ENCODE results near the gene DHX29. TPM values are rescaled to one million over a fixed set of nuclear protein-coding genes. Genes with fewer than 3 reads are reported as not detected.

The DHX29 gene
- total and polyA plus RNA-seq, 2 donors (not counting 1 experiment from before 2014, with no cell fraction given), result 8.1 to 38.5 TPM

- Histone ChIP-seq H3K79me2 (ENCODE audit: control insufficient read depth, insufficient read depth, low read length) (no peaks in the 10 kb centered on the region), H3K9me3 (ENCODE audit: control insufficient read depth, insufficient read depth, low read depth, low read length) (no peaks in the 10 kb centered on the region), H3K36me3 (ENCODE audit: control insufficient read depth, insufficient read depth, low read length) (peaks cover 11% of the 10 kb centered on the region), H3K9ac (ENCODE audit: insufficient read depth, low read length) (no peak overlapping the region), H4K20me1 (ENCODE audit: control insufficient read depth, extremely low read depth, insufficient read depth, low read length) (no peaks in the 10 kb centered on the region), H3K4me3 (replicated peaks in 1 of 4; ENCODE audit: control extremely low read depth in 1 of 4, insufficient read depth in 1 of 4, low read depth in 3 of 4, low read length in 4 of 4) (no peak overlapping the region), H3K27ac (ENCODE audit: insufficient read depth, low read length) (no peak overlapping the region), H2AFZ (ENCODE audit: low read length) (no peak overlapping the region), H3K4me2 (ENCODE audit: extremely low read depth, insufficient read depth, low read length) (no peak overlapping the region), H3K4me1 (ENCODE audit: control insufficient read depth, extremely low read depth, insufficient read depth, low read length) (no peaks in the 10 kb centered on the region), H3K27me3 (ENCODE audit: control insufficient read depth, insufficient read depth, low read length) (no peaks in the 10 kb centered on the region)
- TF ChIP-seq CTCF (conservative IDR thresholded peaks at IDR 0.05 in 1 of 2, IDR thresholded peaks at IDR 0.05 in 1 of 2; ENCODE audit: low read depth in 1 of 2, low read length in 2 of 2), result no peak
- no peak for TF ChIP-seq EZH2 (IDR thresholded peaks at IDR 0.05; ENCODE audit: low read length, missing control alignments)
- no peak for DNase-seq (ENCODE audit: low read depth in 2 of 2)
These were observed 43.3 kb upstream of the DHX29 start for GRCh38 chr5:55350754-55351153.

- Histone ChIP-seq H3K9ac (ENCODE audit: insufficient read depth, low read length) (no peak overlapping the region), H3K4me1 (ENCODE audit: control insufficient read depth, extremely low read depth, insufficient read depth, low read length) (no peaks in the 10 kb centered on the region), H3K27ac (ENCODE audit: insufficient read depth, low read length) (no peak overlapping the region), H3K9me3 (ENCODE audit: control insufficient read depth, insufficient read depth, low read depth, low read length) (no peaks in the 10 kb centered on the region), H3K27me3 (ENCODE audit: control insufficient read depth, insufficient read depth, low read length) (no peaks in the 10 kb centered on the region), H3K4me3 (replicated peaks in 1 of 4; ENCODE audit: control extremely low read depth in 1 of 4, insufficient read depth in 1 of 4, low read depth in 3 of 4, low read length in 4 of 4) (no peak overlapping the region), H3K79me2 (ENCODE audit: control insufficient read depth, insufficient read depth, low read length) (no peaks in the 10 kb centered on the region), H4K20me1 (ENCODE audit: control insufficient read depth, extremely low read depth, insufficient read depth, low read length) (no peaks in the 10 kb centered on the region), H2AFZ (ENCODE audit: low read length) (no peak overlapping the region), H3K4me2 (ENCODE audit: extremely low read depth, insufficient read depth, low read length) (no peak overlapping the region), H3K36me3 (ENCODE audit: control insufficient read depth, insufficient read depth, low read length) (peaks cover 5% of the 10 kb centered on the region)
- no peak for DNase-seq (ENCODE audit: low read depth in 2 of 2)
- TF ChIP-seq CTCF (conservative IDR thresholded peaks at IDR 0.05 in 1 of 2, IDR thresholded peaks at IDR 0.05 in 1 of 2; ENCODE audit: low read depth in 1 of 2, low read length in 2 of 2) (no peak), EZH2 (IDR thresholded peaks at IDR 0.05; ENCODE audit: low read length, missing control alignments) (no peak)
These were observed 40.3 kb upstream of the DHX29 start for GRCh38 chr5:55347786-55348185.

GRCh38 chr5:55345327-55345726 is 37.8 kb upstream of the DHX29 start:
- no peak for DNase-seq (ENCODE audit: low read depth in 2 of 2)
- TF ChIP-seq EZH2 (IDR thresholded peaks at IDR 0.05; ENCODE audit: low read length, missing control alignments) (no peak), CTCF (conservative IDR thresholded peaks at IDR 0.05 in 1 of 2, IDR thresholded peaks at IDR 0.05 in 1 of 2; ENCODE audit: low read depth in 1 of 2, low read length in 2 of 2) (no peak)
- H4K20me1 ChIP-seq (ENCODE audit: control insufficient read depth, extremely low read depth, insufficient read depth, low read length), result no peaks in the 10 kb centered on the region
- no peak overlapping the region for H2AFZ ChIP-seq (ENCODE audit: low read length)
- no peak overlapping the region for H3K4me3 ChIP-seq (replicated peaks in 1 of 4; ENCODE audit: control extremely low read depth in 1 of 4, insufficient read depth in 1 of 4, low read depth in 3 of 4, low read length in 4 of 4)
- no peak overlapping the region for H3K4me2 ChIP-seq (ENCODE audit: extremely low read depth, insufficient read depth, low read length)
- no peaks in the 10 kb centered on the region for H3K4me1 ChIP-seq (ENCODE audit: control insufficient read depth, extremely low read depth, insufficient read depth, low read length)
- H3K79me2 ChIP-seq (ENCODE audit: control insufficient read depth, insufficient read depth, low read length), result no peaks in the 10 kb centered on the region
- H3K36me3 ChIP-seq (ENCODE audit: control insufficient read depth, insufficient read depth, low read length), result peaks cover 7% of the 10 kb centered on the region
- no peaks in the 10 kb centered on the region for H3K27me3 ChIP-seq (ENCODE audit: control insufficient read depth, insufficient read depth, low read length)
- no peak overlapping the region for H3K27ac ChIP-seq (ENCODE audit: insufficient read depth, low read length)
- H3K9ac ChIP-seq (ENCODE audit: insufficient read depth, low read length), result no peak overlapping the region
- H3K9me3 ChIP-seq (ENCODE audit: control insufficient read depth, insufficient read depth, low read depth, low read length), result no peaks in the 10 kb centered on the region
